ENCODE measurements around the gene IGLL5.

IGLL5 gene

GRCh38 chr22:22920910-22921550 is 33.4 kb downstream of the IGLL5 start:
- ChIA-PET POLR2A (no interaction called here), CTCF (interaction anchor here (0.7 kb wide), 3 partner anchors 21 to 38 kb away, joined by 3 read pairs; no protein-coding TSS in a partner anchor)
- H3K4me3 ChIP-seq (ENCODE audit: low read depth, low read length): no peak overlapping the region
- no peaks in the 10 kb centered on the region for H3K4me1 ChIP-seq (ENCODE audit: control insufficient read depth, insufficient read depth, low read length)
- no peaks in the 10 kb centered on the region for H3K36me3 ChIP-seq (ENCODE audit: control insufficient read depth in 2 of 2, insufficient read depth in 1 of 2, low read length in 2 of 2)
- no peak overlapping the region for H3K27ac ChIP-seq (ENCODE audit: extremely low read depth, low read depth, low read length)
- no peak for TF ChIP-seq ZNF580 (tag by site-specific recombination; IDR thresholded peaks at IDR 0.05)
- no peak for TF ChIP-seq ZNF404 (tag by site-specific recombination; IDR thresholded peaks at IDR 0.05)
- no peak for TF ChIP-seq ZNF518A (tag by site-specific recombination; conservative IDR thresholded peaks at IDR 0.05; ENCODE audit: low read depth)
- TF ChIP-seq ZEB2 (tag by site-specific recombination; IDR thresholded peaks at IDR 0.05): no peak
- no peak for TF ChIP-seq GLIS2 (tag by site-specific recombination; IDR thresholded peaks at IDR 0.05)
- no peak for TF ChIP-seq HOXC10 (CRISPR knock-in tag; IDR thresholded peaks at IDR 0.05)
- TF ChIP-seq ZNF747 (tag by site-specific recombination; IDR thresholded peaks at IDR 0.05): no peak
- TF ChIP-seq TSHZ1 (tag by site-specific recombination; IDR thresholded peaks at IDR 0.05; ENCODE audit: borderline replicate concordance): no peak
- no peak for TF ChIP-seq SP3 (tag by site-specific recombination; IDR thresholded peaks at IDR 0.05)
- TF ChIP-seq REST (tag by site-specific recombination; IDR thresholded peaks at IDR 0.05): no peak
- TF ChIP-seq ZBTB7A (tag by site-specific recombination; IDR thresholded peaks at IDR 0.05; ENCODE audit: low read depth): no peak
- no peak for TF ChIP-seq MEIS1 (CRISPR knock-in tag; IDR thresholded peaks at IDR 0.05; ENCODE audit: borderline replicate concordance)
- no peak for TF ChIP-seq KLF7 (tag by site-specific recombination; IDR thresholded peaks at IDR 0.05; ENCODE audit: borderline replicate concordance)
- no peaks in the 10 kb centered on the region for H3K9me3 ChIP-seq (ENCODE audit: control insufficient read depth, insufficient read depth, low read depth, low read length)
